Muscle of back (tissue), 11 donors: Measurements from ENCODE around the gene RPH3AL. TPM values are rescaled to one million over a fixed set of nuclear protein-coding genes. Genes with fewer than 3 reads are reported as not detected.
"Not testable (repeated sequence)": the region's sequence is repeated elsewhere in the genome, so short reads cannot be mapped to it uniquely, and the experiment has no call there.

Experiments used
- DNase-seq, 3 donors: peaks; one replicate each; pipeline versions ENCODE4 v3.0.0 to v3.0.0-alpha.2; 2013
- polyA plus RNA-seq, 10 donors: library from polyadenylated mRNA; unstranded; fragments of 120-200 nt; gene quantifications; one replicate each; pipeline ENCODE4 v1.2.1, GENCODE V29; 2013; ENCODE audit not compliant: insufficient read length in 10 of 10

The RPH3AL gene
- polyA plus RNA-seq, 10 donors = 3.1 to 6.9 (median 3.9) TPM

DNA sequence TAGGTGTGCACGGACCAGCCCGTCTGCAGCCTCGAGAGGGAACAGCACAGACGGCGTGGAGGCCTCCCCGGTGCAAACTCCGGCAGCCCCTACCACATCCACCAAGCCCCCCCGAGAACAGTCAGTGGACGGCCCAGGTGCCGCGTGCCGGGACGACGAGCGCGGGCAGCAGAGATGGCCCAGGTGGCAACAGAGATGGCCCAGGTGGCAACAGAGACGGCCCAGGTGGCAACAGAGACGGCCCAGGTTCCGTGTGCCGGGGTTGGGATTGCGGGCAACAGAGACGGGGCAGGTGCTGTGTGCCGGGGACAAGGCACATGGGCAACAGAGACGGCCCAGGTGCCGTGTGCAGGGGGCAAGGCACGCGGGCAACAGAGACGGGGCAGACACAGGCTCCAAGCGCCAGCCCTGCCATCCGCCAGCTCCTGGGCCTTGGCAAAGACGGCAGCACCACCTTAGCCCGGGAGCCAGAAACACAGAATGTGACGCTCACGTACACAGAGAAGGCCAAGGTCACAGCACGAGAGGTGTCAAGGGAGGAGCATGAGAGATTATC, 31.1 kb downstream of the RPH3AL start:
- no peak for DNase-seq

DNA sequence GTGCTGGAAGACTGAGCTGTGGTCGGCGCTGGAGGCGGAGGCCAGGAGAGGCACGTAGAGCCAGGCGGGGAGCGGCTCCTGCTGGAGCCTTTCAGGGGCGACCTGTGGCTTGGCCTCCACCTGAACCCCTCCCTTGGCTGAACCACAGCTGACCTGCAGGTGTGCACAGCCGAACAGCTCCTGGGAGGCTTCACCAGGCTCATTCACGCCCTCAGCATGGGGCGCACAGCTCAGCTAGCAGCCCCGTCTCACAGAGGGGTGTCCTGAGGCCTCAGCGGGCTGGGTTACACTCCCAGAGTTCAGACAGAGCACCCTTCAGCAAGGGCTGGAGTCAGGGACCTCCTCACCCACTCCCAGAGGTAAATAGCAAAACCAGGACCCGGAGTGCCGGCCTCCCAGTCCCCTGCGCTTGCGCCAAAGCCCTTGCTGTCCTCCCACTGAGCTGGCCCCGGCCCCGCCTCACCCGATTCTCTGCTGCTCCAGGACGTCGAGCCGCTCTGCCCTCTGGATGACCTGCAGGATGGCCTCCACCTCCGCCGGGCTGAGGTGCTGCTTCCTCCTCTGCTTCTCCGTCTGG, 31.7 kb downstream of the RPH3AL start:
- peak in 1 of 3 donors; percentile 42 for DNase-seq

DNA sequence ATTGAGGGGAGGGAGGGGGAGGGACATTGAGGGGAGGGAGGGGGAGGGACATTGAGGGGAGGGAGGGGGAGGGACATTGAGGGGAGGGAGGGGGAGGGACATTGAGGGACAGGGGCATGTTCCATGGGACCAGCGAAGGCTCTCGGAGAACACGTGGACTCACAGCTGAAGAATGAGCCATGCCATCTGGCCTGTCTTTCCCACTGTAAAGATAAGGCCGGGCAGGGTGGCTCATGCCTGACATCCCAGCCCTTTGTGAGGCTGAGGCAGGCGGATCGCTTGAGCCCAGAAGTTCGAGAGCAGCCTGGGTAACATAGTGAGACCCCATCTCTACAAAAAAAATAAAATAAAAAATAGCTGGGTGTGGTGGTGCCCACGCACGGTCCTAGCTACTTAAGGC, 32.5 kb downstream of the RPH3AL start:
- no peak for DNase-seq

DNA sequence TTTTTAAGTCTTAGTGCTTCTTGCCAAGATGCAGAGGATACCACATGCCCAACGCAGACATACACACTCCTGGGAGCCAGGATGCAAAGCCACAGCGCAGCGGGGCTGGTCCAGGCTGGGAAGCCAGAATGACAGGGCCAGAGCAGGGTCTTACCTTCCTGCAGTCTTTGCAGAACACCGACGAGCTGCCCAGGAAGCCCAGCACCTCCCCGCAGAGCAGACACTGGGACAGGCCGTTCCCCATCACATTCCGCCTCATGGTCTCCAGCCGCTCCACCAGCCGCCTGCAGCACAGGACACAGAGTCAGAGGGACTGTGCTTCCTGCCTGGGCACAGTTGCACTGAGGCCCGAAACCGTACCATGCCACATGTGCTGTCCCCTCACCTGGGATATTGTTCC, 33.3 kb downstream of the RPH3AL start:
- DNase-seq = no peak

DNA sequence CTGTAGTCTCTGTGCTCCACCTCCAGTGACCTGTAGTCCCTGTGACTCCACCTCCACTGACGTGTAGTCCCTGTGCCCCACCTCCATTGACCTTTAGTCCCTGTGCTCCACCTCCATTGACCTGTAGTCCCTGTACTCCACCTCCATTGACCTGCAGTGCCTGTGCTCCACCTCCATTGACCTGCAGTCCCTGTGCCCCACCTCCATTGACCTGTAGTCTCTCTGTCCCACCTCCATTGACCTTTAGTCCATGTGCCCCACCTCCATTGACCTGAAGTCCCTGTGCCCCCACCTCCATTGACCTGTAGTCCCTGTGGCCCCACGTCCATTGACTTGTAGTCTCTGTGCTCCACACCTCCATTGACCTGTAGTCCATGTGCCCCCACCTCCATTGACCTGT, 35.5 kb downstream of the RPH3AL start:
- not testable (repeated sequence) for DNase-seq

DNA sequence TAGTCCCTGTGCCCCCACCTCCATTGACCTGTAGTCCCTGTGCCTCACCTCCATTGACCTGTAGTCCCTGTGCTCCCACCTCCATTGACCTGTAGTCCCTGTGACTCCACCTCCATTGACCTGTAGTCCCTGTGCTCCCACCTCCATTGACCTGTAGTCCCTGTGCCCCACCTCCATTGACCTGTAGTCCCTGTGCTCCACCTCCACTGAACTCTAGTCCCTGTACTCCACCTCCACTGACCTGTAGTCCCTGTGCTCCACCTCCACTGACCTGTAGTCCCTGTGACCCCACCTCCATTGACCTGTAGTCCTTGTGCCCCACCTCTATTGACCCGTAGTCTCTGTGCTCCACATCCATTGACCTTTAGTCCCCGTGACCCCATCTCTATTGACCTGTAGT, 37.2 kb downstream of the RPH3AL start:
- not testable (repeated sequence) for DNase-seq

DNA sequence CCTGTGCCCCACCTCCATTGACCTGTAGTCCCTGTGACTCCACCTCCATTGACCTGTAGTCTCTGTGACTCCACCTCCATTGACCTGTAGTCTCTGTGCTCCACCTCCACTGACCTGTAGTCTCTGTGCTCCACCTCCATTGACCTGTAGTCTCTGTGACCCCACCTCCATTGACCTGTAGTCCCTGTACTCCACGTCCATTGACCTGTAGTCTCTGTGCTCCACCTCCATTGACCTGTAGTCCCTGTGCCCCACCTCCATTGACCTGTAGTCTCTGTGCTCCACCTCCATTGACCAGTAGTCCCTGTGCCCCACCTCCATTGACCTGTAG, 38.0 kb downstream of the RPH3AL start:
- peak in 1 of 3 donors; percentile 11 for DNase-seq

DNA sequence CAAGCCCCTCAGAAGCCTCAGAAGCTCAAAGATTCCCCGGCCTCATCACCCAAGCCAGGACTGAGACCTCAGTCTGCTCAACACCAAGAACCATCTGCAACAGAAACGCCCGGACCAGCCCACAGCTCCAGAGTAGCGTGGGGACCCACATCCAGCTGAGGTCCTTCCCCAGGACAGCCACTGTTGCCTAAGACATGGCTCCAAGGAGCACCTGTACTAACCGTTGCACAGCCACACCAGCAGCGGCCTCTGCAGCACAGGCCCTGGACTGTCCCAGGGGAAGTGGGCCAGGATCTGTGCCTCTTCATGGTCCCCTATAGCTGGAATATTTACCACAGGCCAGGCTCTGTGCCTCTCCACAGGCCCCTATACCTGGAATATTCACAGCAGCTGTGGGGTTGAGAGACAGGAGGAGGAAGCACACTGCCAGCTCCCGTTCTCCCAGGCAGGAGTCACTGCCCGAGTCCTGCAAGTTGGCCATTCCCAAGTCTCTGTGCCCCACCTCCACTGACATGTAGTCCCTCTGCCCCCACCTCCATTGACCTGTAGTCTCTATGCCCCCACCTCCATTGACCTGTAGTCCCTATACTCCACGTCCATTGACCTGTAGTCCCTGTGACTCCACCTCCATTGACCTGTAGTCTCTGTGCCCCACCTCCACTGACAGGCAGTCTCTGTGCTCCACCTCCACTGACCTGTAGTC, 38.5 kb downstream of the RPH3AL start:
- DNase-seq = no peak

DNA sequence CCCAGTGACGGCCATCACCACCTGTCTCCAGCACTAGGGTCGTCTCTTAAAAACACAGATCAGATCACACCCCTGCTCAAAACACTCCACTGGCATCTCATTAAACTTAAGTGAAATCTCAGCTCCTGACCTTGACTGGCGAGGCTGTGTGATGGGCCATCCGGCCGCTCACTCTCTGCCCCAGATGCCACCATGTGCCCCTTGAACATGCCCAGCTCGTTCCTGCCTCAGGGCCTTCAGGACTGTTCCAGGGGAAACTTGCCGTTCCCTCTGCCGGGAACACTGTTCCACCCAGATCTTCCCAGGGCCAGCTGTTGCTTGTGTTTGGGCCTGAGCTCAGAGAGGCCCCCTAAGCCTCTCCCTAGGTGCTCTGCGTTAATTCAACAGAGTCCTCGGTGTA, 39.4 kb downstream of the RPH3AL start:
- no peak for DNase-seq

DNA sequence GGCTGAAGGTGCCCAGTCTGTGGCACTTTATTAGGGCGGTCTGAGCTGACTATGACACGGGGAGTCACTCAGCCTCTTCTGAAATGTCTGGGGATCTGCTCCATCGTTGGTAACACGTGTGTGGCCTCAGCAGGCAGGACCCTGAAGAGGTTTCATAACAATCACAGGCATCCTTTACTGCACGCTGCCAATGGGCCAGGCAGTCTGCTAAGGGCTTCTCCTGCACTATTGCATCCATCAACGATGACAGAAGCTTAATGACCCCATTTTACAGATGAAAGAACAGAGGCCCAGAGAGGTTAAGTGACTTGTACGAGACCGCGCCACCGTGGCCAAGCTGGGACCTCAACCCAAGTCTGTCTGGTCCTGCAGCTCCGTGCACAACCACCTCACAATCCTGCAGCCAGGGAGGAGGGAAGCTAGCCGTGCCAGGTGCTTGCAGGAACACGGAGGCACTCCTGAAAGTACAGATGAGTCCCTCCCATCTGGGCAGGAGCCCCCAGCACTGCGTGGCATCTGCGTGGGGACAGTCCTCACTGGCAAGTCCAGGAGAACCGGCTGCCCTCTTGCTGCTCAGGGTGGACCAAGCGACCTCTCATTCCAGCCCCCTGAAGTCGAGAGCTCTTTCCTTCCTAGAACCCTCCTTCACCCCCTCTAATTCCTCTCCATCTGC, 40.0 kb downstream of the RPH3AL start:
- DNase-seq = no peak

DNA sequence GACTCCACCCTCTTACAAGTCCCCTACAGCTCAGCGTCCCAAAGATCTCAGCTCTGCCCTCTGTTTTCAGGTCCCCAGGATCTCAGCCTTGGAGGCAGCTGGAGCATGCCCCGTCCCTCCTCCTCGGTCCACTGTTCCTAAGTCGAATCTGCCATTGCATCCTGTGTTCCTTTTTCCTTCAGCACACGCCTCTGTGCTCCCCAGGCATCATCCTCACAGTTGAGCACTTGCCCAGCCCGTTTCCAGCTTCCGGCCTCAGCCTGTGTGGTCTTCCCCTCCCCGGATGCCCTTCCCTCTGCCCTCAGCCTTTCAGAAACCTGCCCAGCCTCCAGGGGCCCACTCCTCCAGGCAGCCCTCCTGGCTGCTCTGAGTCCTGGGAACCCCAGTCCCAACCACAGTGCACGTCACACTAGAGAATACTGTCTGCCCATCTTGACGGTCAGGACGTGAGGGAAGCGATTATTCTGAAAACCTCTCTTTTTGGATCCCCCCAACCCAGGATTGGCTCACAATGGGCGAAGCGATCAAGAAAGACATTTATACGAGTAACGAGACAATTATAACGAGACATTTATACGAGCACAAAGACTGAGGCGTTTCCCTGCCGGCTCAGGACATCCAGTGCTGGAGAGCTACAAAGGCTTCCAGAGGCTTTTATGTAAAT, 41.4 kb downstream of the RPH3AL start:
- DNase-seq = no peak

DNA sequence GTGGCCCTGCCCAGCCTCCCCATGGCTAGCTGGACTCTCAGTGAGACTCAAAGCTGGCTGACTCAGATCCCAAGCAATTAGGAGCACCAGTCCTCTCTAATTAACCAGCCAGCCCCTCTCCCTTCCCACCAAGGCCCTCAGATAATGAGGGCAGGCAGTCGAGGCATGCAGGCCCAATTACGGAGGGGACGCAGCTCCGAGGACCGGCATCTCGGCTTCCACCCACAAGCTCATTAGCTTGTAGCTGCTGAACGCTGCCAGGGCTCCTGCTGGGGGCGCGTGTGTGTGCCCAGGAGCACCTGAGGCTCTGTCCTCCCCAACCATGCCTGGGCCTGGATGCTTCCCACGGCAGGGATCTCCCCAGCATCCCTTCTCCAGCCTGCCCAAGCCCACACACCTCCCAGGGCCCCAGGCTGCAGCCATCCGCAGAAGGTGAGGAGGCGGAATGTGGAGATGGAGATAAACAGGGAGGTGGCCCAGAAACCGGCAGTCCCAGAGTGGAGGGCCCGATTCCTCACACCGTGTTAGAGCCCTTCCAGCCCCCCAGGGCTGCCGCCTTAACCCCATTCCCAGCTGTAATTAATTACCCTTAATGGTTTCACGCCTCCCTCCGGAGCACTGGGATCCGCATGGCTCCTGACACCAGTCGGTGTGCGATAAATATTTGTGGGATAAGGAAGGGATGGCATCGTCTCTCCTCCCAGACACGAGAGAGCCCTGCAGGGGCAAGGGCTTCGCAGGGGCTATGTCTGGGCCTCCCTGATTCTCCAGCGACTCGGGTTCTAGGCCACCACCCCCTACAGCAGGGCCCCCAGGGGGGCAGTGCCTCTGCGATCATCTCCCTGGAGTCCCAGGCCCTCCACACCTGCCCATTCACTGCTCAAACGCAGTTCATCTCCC, 42.2 kb downstream of the RPH3AL start:
- DNase-seq = no peak

DNA sequence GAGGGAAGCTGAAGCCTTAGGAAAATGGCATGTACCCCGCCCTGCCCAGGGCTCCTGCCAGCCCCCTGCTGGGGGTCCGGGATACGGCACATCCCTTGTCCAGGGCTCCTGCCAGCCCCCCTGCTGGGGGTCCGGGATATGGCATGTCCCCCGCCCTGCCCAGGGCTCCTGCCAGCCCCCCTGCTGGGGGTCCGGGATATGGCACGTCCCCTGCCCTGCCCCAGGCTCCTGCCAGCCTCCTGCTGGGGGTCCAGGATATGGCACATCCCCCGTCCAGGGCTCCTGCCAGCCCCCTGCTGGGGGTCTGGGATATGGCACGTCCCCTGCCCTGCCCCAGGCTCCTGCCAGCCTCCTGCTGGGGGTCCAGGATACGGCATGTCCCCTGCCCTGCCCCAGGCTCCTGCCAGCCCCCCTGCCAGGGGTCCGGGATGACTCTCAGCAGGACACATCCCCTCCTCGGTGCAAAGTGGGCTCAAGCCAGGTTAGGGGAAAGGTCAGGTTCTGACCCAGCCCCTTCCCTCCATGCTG, 43.2 kb downstream of the RPH3AL start:
- DNase-seq = peak in 1 of 3 donors; percentile 18

DNA sequence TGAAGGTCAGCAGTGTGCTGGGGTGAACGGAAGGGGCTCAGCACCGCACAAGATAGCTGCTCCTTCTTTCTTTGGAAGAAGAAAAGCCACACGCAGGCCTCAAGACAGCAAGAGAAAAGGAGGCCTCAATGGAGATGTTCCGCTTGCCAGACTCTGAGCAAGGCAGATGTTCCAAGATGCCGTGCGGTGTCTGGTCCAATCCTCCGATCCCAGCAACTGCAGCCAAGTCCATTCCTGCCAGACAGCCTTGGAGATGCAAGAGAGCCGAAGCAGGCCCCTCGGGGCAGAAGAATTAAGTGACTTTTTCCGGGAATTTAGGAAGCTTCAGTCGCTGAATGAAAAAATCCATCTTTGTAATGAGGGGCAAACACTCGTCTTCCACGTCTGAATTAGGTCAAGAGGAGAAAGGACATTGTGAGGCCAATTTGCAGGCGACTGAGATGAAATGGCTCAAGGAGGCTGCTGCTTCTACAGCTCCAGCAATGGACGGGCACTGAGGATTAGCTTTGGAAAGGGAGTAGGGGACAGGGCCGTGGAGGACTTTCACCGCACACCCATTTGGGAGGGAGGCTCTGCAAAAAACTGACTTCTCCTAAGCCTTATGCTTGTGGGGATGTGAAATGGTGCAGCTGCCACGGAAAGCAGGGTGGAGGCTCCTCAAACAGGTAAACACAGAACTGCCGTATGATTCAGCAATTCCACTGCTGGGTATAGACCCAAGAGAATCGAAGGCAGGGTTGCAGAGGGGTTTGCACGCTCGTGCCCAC, 44.7 kb downstream of the RPH3AL start:
- peak; percentile 42 to 91 (median 81) for DNase-seq

DNA sequence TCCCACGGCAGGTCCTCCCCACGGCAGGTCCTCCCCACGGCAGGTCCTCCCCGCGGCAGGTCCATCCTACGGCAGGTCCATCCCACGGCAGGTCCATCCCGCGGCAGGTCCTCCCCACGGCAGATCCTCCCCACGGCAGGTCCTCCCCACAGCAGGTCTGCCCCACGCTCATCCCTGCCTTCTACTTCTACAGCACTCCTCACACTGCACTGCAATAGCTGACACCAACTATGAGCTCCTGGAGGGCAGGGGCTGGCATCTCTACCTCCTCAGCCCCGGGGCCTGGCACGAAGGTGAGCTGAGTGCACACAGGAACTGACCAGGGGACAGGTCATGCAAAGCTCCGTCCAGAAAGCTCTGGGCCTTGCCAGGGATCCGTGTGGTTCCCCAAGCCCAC, 45.3 kb downstream of the RPH3AL start:
- DNase-seq = no peak

DNA sequence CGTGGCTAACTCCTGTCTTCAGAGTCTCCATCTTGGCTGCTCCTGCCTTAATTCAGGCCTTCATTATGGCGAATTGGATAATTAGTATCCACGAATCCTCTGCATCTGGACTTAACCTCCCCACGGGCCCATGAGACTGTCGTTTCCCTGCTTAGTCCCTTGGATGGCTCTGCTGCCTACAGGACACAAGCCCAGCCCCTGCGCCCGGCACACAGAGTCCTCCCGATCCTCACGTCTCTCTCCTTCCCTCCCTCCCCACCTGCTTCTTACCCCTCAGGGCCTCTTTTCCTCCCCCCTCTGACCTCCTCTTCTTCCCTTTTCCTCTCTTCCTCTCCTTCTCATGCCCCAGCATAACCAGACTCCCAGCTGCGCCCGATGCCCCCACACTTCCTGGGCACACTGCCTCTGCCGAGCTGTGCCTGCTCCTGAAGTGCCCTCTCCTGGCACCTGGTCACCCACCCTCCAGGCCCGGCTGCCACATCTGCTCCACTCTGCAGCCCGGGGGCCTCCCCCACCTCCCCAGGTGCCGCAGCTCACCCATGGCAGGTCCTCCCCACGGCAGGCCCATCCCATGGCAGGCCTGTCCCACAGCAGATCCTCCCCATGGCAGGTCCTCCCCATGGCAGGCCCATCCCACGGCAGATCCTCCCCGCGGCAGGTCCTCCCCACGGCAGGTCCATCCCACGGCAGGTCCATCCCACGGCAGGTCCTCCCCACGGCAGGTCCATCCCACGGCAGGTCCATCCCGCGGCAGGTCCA, 45.9 kb downstream of the RPH3AL start:
- DNase-seq = no peak

DNA sequence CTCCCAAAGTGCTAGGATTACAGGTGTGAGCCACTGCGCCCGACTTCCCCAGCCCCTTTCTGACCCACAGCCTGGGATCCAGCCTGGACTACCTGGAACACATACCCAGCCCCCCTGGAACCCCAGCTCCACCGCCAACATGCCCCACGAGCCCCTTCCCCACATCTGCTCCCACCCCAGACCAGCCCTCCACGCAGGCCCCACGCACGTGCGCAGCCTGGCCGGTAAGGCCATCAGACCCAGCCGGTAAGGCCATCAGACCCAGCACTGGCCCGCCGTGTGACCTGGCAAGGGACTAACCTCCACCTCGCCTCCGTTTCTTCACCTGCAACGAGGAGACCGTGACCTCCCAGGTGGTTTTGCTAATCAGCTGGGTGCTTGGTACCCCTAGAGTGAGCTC, 46.5 kb downstream of the RPH3AL start:
- DNase-seq = no peak

DNA sequence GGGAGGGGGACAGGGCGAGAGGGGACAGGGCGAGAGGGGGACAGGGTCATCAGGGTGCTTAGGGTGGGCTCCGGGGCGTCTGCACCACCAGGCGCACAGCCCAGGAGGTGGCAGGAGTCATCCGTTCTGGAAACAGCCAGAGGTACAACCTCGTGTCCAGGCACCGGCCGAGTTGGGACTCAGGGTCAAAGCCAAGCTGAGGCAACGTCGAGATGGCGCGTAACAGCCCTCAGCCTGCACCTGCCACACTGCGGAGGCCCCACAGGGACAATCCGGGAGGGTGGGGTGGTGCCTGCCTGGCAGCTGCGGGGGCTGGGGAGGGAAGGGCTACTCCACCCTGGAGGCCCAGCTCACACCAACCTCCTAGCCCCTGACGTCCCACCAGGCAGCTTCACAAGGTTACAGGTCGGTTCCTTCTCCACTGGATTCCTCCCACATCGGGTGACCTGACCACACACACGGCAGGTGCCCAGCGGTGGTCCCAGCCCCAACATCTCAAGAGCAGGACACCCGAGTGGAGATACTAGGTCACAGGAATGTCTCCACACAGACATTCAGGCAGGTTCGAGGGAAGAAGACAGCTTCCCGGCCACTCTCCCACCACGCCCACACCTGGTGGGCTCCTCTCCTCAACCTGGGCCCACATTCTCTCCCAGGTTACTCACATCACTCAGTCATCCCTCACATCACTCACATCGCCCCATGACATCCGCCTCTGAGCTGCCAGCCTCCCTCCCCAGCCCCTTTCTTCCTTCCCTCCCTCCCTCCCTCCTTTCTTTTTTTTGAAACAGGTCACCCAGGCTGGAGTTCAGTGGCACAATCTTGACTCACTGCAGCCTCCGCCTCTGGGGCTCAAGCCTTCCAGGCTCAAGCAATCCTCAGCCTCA, 47.3 kb downstream of the RPH3AL start:
- DNase-seq = peak; percentile 31 to 53 (median 36)

DNA sequence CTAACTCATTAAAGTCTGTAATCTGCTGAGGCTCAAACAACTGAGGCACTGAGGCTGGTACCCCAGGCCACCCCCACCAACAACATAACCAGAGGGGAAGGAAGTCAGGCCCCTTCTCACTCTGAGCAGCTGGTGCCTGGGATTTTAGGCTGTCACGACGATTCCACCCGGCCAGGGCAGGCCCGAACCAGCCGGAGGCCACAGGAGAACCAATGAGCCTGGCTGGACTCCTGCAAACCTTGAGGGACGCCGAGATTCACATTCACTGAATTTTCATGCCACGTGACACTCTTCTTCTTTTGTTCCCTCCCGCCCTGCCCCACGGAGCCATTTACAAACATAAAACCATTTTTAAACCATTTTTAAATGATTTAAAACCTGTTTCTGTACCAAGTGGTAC, 48.1 kb downstream of the RPH3AL start:
- peak; percentile 48 to 87 (median 66) for DNase-seq
